WERI-Rb-1 (cell line): ENCODE measurements around the gene DAB2.

Source experiments
- DNase-seq: peaks from one replicate; pipeline ENCODE4 v3.0.0-alpha.2; 2020
- H3K27ac ChIP-seq: fragments of 250-450 bp; sonication (Bioruptor Pico); 2 replicates; pipeline ENCODE4 v1.5.1; 2020; ENCODE audit warnings: mild to moderate bottlenecking, moderate library complexity
- H3K27me3 ChIP-seq: fragments of 250-450 bp; sonication (Bioruptor Pico); 2 replicates; pipeline ENCODE4 v1.5.1; 2021; ENCODE audit warnings: mild to moderate bottlenecking, low read depth, moderate library complexity; ENCODE audit not compliant: insufficient read depth, severe bottlenecking
- H3K36me3 ChIP-seq: fragments of 250-450 bp; sonication (Bioruptor Pico); 2 replicates; pipeline ENCODE4 v1.5.1; 2020; ENCODE audit warnings: mild to moderate bottlenecking, moderate library complexity
- H3K4me3 ChIP-seq: 2 replicates; pipeline ENCODE4 v1.5.1; 2011; ENCODE audit warnings: low read depth, mild to moderate bottlenecking, control low read depth, low read length
- H3K9me3 ChIP-seq: fragments of 250-450 bp; sonication (Bioruptor Pico); 2 replicates; pipeline ENCODE4 v1.5.1; 2021; ENCODE audit warnings: mild to moderate bottlenecking, moderate library complexity; ENCODE audit not compliant: severe bottlenecking
- CTCF ChIP-seq: IDR thresholded peaks from 2 replicates; pipeline ENCODE4 v1.5.1; 2011; ENCODE audit warnings: low read depth, mild to moderate bottlenecking, control low read depth, inconsistent platforms, low read length

The DAB2 gene

GRCh38 chr5:39363217-39363616, 61.6 kb downstream of the DAB2 start:
- H3K4me3 ChIP-seq = no peak overlapping the region
- no peak for DNase-seq
- no peaks in the 10 kb centered on the region for H3K27me3 ChIP-seq
- no peak overlapping the region for H3K27ac ChIP-seq
- TF ChIP-seq CTCF = no peak
- no peaks in the 10 kb centered on the region for H3K36me3 ChIP-seq
- H3K9me3 ChIP-seq = no peaks in the 10 kb centered on the region

- H3K27me3 ChIP-seq = no peaks in the 10 kb centered on the region
- no peaks in the 10 kb centered on the region for H3K36me3 ChIP-seq
- no peak for DNase-seq
- no peak for TF ChIP-seq CTCF
- H3K4me3 ChIP-seq = no peak overlapping the region
- H3K9me3 ChIP-seq = no peaks in the 10 kb centered on the region
- no peak overlapping the region for H3K27ac ChIP-seq
These were observed 62.1 kb downstream of the DAB2 start for GRCh38 chr5:39362646-39363045.

- H3K27ac ChIP-seq = no peak overlapping the region
- no peaks in the 10 kb centered on the region for H3K27me3 ChIP-seq
- no peaks in the 10 kb centered on the region for H3K9me3 ChIP-seq
- TF ChIP-seq CTCF = no peak
- H3K4me3 ChIP-seq = no peak overlapping the region
- H3K36me3 ChIP-seq = no peaks in the 10 kb centered on the region
- DNase-seq = no peak
These were observed 63.5 kb downstream of the DAB2 start for GRCh38 chr5:39361306-39361705.

GRCh38 chr5:39360471-39361111, 64.2 kb downstream of the DAB2 start:
- H3K36me3 ChIP-seq = no peaks in the 10 kb centered on the region
- H3K27me3 ChIP-seq = no peaks in the 10 kb centered on the region
- DNase-seq = no peak
- H3K4me3 ChIP-seq = no peak overlapping the region
- TF ChIP-seq CTCF = no peak
- no peaks in the 10 kb centered on the region for H3K9me3 ChIP-seq
- no peak overlapping the region for H3K27ac ChIP-seq

- H3K4me3 ChIP-seq = no peak overlapping the region
- TF ChIP-seq CTCF = no peak
These were observed 68.5 kb downstream of the DAB2 start for GRCh38 chr5:39356263-39356662.

GRCh38 chr5:39355324-39355723, 69.5 kb downstream of the DAB2 start:
- Histone ChIP-seq H3K36me3 (no peaks in the 10 kb centered on the region), H3K4me3 (no peak overlapping the region), H3K27me3 (no peaks in the 10 kb centered on the region), H3K9me3 (no peaks in the 10 kb centered on the region), H3K27ac (no peak overlapping the region)
- no peak for TF ChIP-seq CTCF
- no peak for DNase-seq

More at GRCh38 chr5:39356263-39356662, 68.5 kb downstream of the DAB2 start:
- no peak for DNase-seq
- Histone ChIP-seq H3K9me3 (no peaks in the 10 kb centered on the region), H3K36me3 (no peaks in the 10 kb centered on the region), H3K27ac (no peak overlapping the region), H3K27me3 (no peaks in the 10 kb centered on the region)
